Measurements from ENCODE around the gene KCNJ11.

KCNJ11 gene

GRCh38 chr11:17421781-17422180 lies 33.3 kb upstream of the KCNJ11 start:
- WGBS, 2 experiments, result 81 to 82% methylated on average over 4 of the region's 4 CpGs
- Histone ChIP-seq H3K4me3 (ENCODE audit: insufficient read depth, low read depth, low read length) (no peak overlapping the region), H3K27ac (ENCODE audit: insufficient read depth, low read depth, low read length, poor library complexity, severe bottlenecking) (no peak overlapping the region), H3K36me3 (ENCODE audit: control insufficient read depth, insufficient read depth, low read length) (no peaks in the 10 kb centered on the region), H3K9me3 (ENCODE audit: control insufficient read depth, low read length) (no peaks in the 10 kb centered on the region), H3K27me3 (ENCODE audit: control insufficient read depth, insufficient read depth, low read length, poor library complexity, severe bottlenecking) (no peaks in the 10 kb centered on the region), H3K4me1 (ENCODE audit: control insufficient read depth, insufficient read depth, low read length) (no peaks in the 10 kb centered on the region)

GRCh38 chr11:17418444-17419081 lies 30.1 kb upstream of the KCNJ11 start:
- H3K4me1 ChIP-seq (ENCODE audit: control insufficient read depth, insufficient read depth, low read length), result peaks cover 5% of the 10 kb centered on the region
- no peaks in the 10 kb centered on the region for H3K36me3 ChIP-seq (ENCODE audit: control insufficient read depth, insufficient read depth, low read length)
- no peaks in the 10 kb centered on the region for H3K9me3 ChIP-seq (ENCODE audit: control insufficient read depth, low read length)
- WGBS, 2 experiments, result 90 to 91% methylated on average over 2 of the region's 2 CpGs
- no peak overlapping the region for H3K27ac ChIP-seq (ENCODE audit: insufficient read depth, low read depth, low read length, poor library complexity, severe bottlenecking)
- no peaks in the 10 kb centered on the region for H3K27me3 ChIP-seq (ENCODE audit: control insufficient read depth, insufficient read depth, low read length, poor library complexity, severe bottlenecking)
- no peak overlapping the region for H3K4me3 ChIP-seq (ENCODE audit: insufficient read depth, low read depth, low read length)

GRCh38 chr11:17416492-17416891 lies 28.0 kb upstream of the KCNJ11 start:
- 96% methylated on average over 2 of the region's 2 CpGs for WGBS, 2 experiments
- no peak overlapping the region for H3K4me3 ChIP-seq (ENCODE audit: insufficient read depth, low read depth, low read length)
- H3K27me3 ChIP-seq (ENCODE audit: control insufficient read depth, insufficient read depth, low read length, poor library complexity, severe bottlenecking), result no peaks in the 10 kb centered on the region

GRCh38 chr11:17415523-17416104 lies 27.2 kb upstream of the KCNJ11 start:
- Histone ChIP-seq H3K4me1 (ENCODE audit: control insufficient read depth, insufficient read depth, low read length) (peaks cover 10% of the 10 kb centered on the region), H3K36me3 (ENCODE audit: control insufficient read depth, insufficient read depth, low read length) (no peaks in the 10 kb centered on the region), H3K9me3 (ENCODE audit: control insufficient read depth, low read length) (no peaks in the 10 kb centered on the region), H3K27ac (ENCODE audit: insufficient read depth, low read depth, low read length, poor library complexity, severe bottlenecking) (no peak overlapping the region), H3K27me3 (ENCODE audit: control insufficient read depth, insufficient read depth, low read length, poor library complexity, severe bottlenecking) (no peaks in the 10 kb centered on the region), H3K4me3 (ENCODE audit: insufficient read depth, low read depth, low read length) (no peak overlapping the region)
- WGBS, 2 experiments, result 91 to 92% methylated on average over 6 of the region's 6 CpGs

More at GRCh38 chr11:17416492-17416891, 28.0 kb upstream of the KCNJ11 start:
- Histone ChIP-seq H3K27ac (ENCODE audit: insufficient read depth, low read depth, low read length, poor library complexity, severe bottlenecking) (no peak overlapping the region), H3K36me3 (ENCODE audit: control insufficient read depth, insufficient read depth, low read length) (no peaks in the 10 kb centered on the region), H3K9me3 (ENCODE audit: control insufficient read depth, low read length) (no peaks in the 10 kb centered on the region), H3K4me1 (ENCODE audit: control insufficient read depth, insufficient read depth, low read length) (peaks cover 10% of the 10 kb centered on the region)

GRCh38 chr11:17414992-17415391 lies 26.5 kb upstream of the KCNJ11 start:
- Histone ChIP-seq H3K27me3 (ENCODE audit: control insufficient read depth, insufficient read depth, low read length, poor library complexity, severe bottlenecking) (no peaks in the 10 kb centered on the region), H3K27ac (ENCODE audit: insufficient read depth, low read depth, low read length, poor library complexity, severe bottlenecking) (no peak overlapping the region), H3K4me1 (ENCODE audit: control insufficient read depth, insufficient read depth, low read length) (peaks cover 10% of the 10 kb centered on the region), H3K4me3 (ENCODE audit: insufficient read depth, low read depth, low read length) (no peak overlapping the region), H3K9me3 (ENCODE audit: control insufficient read depth, low read length) (no peaks in the 10 kb centered on the region), H3K36me3 (ENCODE audit: control insufficient read depth, insufficient read depth, low read length) (no peaks in the 10 kb centered on the region)
- WGBS, 2 experiments, result 87 to 96% methylated on average over 5 of the region's 5 CpGs

GRCh38 chr11:17414317-17414737 lies 25.9 kb upstream of the KCNJ11 start:
- H3K27ac ChIP-seq (ENCODE audit: insufficient read depth, low read depth, low read length, poor library complexity, severe bottlenecking), result no peak overlapping the region
- peaks cover 10% of the 10 kb centered on the region for H3K4me1 ChIP-seq (ENCODE audit: control insufficient read depth, insufficient read depth, low read length)
- H3K27me3 ChIP-seq (ENCODE audit: control insufficient read depth, insufficient read depth, low read length, poor library complexity, severe bottlenecking), result no peaks in the 10 kb centered on the region
- H3K9me3 ChIP-seq (ENCODE audit: control insufficient read depth, low read length), result no peaks in the 10 kb centered on the region
- H3K36me3 ChIP-seq (ENCODE audit: control insufficient read depth, insufficient read depth, low read length), result no peaks in the 10 kb centered on the region
- no peak overlapping the region for H3K4me3 ChIP-seq (ENCODE audit: insufficient read depth, low read depth, low read length)
- 89 to 91% methylated on average over 8 of the region's 8 CpGs for WGBS, 2 experiments

- Histone ChIP-seq H3K27me3 (ENCODE audit: control insufficient read depth, insufficient read depth, low read length, poor library complexity, severe bottlenecking) (no peaks in the 10 kb centered on the region), H3K9me3 (ENCODE audit: control insufficient read depth, low read length) (no peaks in the 10 kb centered on the region), H3K27ac (ENCODE audit: insufficient read depth, low read depth, low read length, poor library complexity, severe bottlenecking) (no peak overlapping the region), H3K4me1 (ENCODE audit: control insufficient read depth, insufficient read depth, low read length) (peaks cover 10% of the 10 kb centered on the region), H3K36me3 (ENCODE audit: control insufficient read depth, insufficient read depth, low read length) (no peaks in the 10 kb centered on the region), H3K4me3 (ENCODE audit: insufficient read depth, low read depth, low read length) (no peak overlapping the region)
- 87 to 88% methylated on average over 15 of the region's 15 CpGs for WGBS, 2 experiments
Observed at GRCh38 chr11:17413414-17414316, 25.2 kb upstream of the KCNJ11 start.

GRCh38 chr11:17412488-17413180 lies 24.2 kb upstream of the KCNJ11 start:
- no peaks in the 10 kb centered on the region for H3K36me3 ChIP-seq (ENCODE audit: control insufficient read depth, insufficient read depth, low read length)
- H3K27me3 ChIP-seq (ENCODE audit: control insufficient read depth, insufficient read depth, low read length, poor library complexity, severe bottlenecking), result no peaks in the 10 kb centered on the region
- peaks cover 10% of the 10 kb centered on the region for H3K4me1 ChIP-seq (ENCODE audit: control insufficient read depth, insufficient read depth, low read length)
- 65 to 66% methylated on average over 9 of the region's 9 CpGs for WGBS, 2 experiments
- no peak overlapping the region for H3K4me3 ChIP-seq (ENCODE audit: insufficient read depth, low read depth, low read length)
- no peak overlapping the region for H3K27ac ChIP-seq (ENCODE audit: insufficient read depth, low read depth, low read length, poor library complexity, severe bottlenecking)
- H3K9me3 ChIP-seq (ENCODE audit: control insufficient read depth, low read length), result no peaks in the 10 kb centered on the region

- H3K4me3 ChIP-seq (ENCODE audit: insufficient read depth, low read depth, low read length), result no peak overlapping the region
- H3K9me3 ChIP-seq (ENCODE audit: control insufficient read depth, low read length), result no peaks in the 10 kb centered on the region
- WGBS, 2 experiments, result 89 to 91% methylated on average over 6 of the region's 6 CpGs
- peaks cover 10% of the 10 kb centered on the region for H3K4me1 ChIP-seq (ENCODE audit: control insufficient read depth, insufficient read depth, low read length)
- no peaks in the 10 kb centered on the region for H3K27me3 ChIP-seq (ENCODE audit: control insufficient read depth, insufficient read depth, low read length, poor library complexity, severe bottlenecking)
- H3K36me3 ChIP-seq (ENCODE audit: control insufficient read depth, insufficient read depth, low read length), result no peaks in the 10 kb centered on the region
- H3K27ac ChIP-seq (ENCODE audit: insufficient read depth, low read depth, low read length, poor library complexity, severe bottlenecking), result no peak overlapping the region
Observed at GRCh38 chr11:17411418-17411817, 23.0 kb upstream of the KCNJ11 start.
